GM12875 (cell line): ENCODE results near the gene TMED4.

ENCODE experiments used
- H3K4me3 ChIP-seq: one replicate; pipeline ENCODE4 v1.5.1; 2011; ENCODE audit warnings: low read depth, low read length, control low read depth
- CTCF ChIP-seq: IDR thresholded peaks from 2 replicates; pipeline ENCODE4 v1.5.1; 2011; ENCODE audit warnings: low read depth, mild to moderate bottlenecking, control low read depth, inconsistent platforms, low read length, moderate library complexity, borderline replicate concordance; ENCODE audit not compliant: insufficient read depth

Gene TMED4

GRCh38 chr7:44547536-44548231, 34.3 kb downstream of the TMED4 start:
- TF ChIP-seq CTCF: no peak

GRCh38 chr7:44541876-44542610, 40.0 kb downstream of the TMED4 start:
- H3K4me3 ChIP-seq: no peak overlapping the region
- TF ChIP-seq CTCF: no peak

More at GRCh38 chr7:44547536-44548231, 34.3 kb downstream of the TMED4 start:
- H3K4me3 ChIP-seq: no peak overlapping the region

- no peak for TF ChIP-seq CTCF
- H3K4me3 ChIP-seq: no peak within 1 kb of the TSS
Observed at GRCh38 chr7:44541028-44541869, 40.8 kb downstream of the TMED4 start, which contains the start of gene NPC1L1. TSS of gene NPC1L1 (minus strand) at chr7:44541330. CDS start at chr7:44541259, 71 bp downstream.

DNA sequence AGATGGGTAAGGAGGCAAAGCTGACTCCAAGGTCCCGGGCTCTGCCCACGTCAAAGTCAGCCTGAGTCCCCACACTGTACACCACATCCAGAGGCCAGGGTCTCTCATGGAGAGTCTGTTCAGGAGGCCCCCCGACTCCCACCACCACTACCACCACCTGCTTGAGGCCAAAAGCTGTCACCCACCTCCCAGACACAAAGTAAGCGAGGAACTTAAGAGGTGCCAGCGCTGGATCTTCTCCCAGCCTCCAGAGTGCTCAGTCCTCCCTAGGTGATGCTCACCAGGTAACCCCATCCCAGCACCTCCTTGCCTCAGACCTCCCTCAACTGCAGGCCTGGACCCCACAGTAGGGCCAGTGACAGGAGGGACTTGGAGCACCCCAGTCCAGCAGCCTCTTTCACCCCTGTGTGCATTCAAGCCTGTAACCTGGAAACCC, 41.4 kb downstream of the TMED4 start:
- TF ChIP-seq CTCF: no peak
- no peak overlapping the region for H3K4me3 ChIP-seq

- no peak for TF ChIP-seq CTCF
- H3K4me3 ChIP-seq: no peak overlapping the region
Observed at GRCh38 chr7:44539669-44540506, 42.1 kb downstream of the TMED4 start.
